ENCODE results near the gene FGF1.

FGF1 gene

DNA sequence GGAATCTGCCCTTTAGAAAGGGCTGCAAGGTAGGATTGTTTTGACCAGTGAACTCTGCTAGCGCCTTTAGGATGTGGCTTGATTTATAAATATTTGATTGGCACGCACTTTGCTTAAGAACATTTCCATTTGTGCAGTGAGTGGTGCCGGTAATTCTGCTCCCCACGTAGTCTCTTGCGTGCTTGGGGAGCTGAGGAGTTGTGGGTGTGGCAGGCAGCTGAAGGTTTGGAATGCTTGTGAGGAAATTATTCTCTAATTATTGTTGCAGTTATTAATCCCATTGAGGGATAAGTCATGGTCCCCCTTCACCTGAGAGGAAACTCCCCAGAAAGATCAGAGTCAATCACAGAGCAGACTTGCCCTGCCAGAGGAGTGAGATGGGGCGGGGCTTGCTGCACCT, 76.7 kb downstream of the FGF1 start:
- DNase-seq = no peak

- DNase-seq = no peak
Observed at GRCh38 chr5:142608081-142608480, 77.8 kb downstream of the FGF1 start.

GRCh38 chr5:142605611-142606010, 80.3 kb downstream of the FGF1 start:
- DNase-seq = no peak

DNA sequence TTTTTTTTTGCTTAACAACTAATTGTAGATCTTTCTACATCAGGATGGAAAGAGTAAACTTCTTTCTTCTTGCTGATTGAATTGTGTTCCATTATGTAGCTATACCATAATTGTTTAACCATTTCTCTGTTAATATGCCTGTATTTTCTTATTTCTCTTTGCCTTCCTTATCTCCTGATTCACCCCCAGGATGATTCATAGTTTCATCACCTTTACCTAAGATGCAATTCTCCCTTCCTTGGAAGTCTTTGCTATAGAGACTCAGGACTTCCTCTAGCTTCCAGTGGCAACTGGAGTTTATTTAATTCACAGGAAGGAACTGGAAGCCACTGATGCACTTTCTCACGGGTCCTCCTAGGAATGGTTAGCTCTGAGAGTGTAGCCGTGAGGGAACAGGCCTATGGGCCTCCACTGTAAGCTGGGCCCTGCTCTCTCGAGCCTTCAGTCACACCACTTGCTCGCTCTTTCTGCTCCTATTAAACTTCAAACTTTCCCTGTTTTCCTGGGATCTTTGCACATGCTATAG, 83.1 kb downstream of the FGF1 start:
- DNase-seq = no peak

DNA sequence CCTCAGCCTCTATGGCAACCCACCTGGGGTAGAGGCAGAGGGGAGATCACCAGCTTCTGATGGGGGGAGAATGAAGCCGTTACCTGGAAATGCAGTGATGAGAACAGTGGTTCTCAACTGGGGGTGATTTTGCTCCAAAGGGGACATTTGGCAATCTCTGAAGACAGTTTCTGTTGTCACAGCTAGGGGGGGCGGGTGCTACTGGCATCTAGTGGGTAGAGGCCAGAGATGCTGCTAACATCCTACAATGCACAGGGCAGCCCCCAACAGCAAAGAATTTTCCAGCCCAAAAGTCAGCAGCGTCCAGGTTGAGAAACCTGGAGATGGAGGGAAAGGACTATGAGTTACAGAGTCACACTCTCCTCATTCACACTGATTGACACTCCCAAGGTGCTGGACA, 84.5 kb downstream of the FGF1 start:
- no peak for DNase-seq

DNA sequence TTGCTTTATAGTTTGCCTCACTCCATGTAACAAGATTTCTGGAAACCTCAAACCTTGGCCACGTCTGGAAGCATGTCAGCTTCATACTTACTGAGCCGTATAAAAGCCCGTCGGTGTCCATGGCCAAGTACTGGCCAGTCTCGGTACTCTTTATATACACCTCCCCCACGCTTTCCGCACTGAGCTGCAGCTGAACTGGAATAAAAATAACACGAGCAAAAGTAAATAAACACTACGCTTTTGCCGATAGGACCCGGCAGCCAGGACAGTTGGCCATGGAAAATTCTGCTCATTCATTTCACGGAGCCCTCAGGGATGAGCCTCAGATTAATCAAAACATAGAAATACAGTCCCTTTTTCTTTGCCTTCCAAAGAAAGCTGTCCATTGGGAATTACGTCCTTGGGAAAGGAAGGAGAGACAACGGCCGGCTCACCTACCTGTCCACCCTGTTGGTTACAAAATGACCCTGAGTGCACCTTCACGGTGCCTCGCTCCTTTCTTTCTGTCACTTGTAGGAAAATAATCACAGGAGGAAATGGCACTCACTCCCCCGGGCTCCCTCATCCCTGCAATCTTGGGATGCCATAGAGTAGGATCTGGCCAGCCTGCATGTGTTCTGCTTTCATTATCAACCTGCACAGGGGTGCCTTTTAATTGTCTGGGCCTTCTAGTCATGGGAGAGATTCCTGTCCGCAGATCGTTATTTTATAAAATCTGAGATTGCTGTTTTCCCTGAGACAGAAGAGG, 85.1 kb downstream of the FGF1 start:
- DNase-seq = peak in 1 of 2 experiments; percentile 6

- DNase-seq = no peak
Observed at GRCh38 chr5:142600092-142600491, 85.8 kb downstream of the FGF1 start.

- DNase-seq = no peak
Observed at GRCh38 chr5:142598338-142598700, 87.6 kb downstream of the FGF1 start.

- DNase-seq = no peak
Observed at GRCh38 chr5:142597546-142598337, 88.1 kb downstream of the FGF1 start.

DNA sequence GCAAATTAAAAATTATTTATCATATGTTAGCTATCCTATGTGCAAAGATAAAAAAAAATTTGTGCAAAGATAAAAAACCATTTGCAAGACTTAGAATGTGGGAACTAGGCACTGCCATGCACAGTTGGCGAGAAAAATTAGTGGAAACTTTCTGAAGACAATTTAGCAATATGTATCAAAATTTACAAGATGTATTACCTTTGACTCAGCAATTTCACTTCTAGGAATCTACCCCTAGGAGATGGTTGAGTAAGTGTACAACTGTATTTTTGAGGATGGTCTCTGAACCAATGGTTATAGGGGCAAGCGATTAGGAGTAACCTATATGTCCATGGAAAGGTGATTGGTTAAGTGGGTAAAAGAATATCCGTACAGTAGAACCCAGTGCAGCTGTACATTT, 88.9 kb downstream of the FGF1 start:
- DNase-seq = no peak

GRCh38 chr5:142592365-142592764, 93.5 kb downstream of the FGF1 start:
- no peak for DNase-seq

- DNase-seq = no peak
Observed at GRCh38 chr5:142590451-142591231, 95.2 kb downstream of the FGF1 start.

GRCh38 chr5:142589720-142590119, 96.2 kb downstream of the FGF1 start:
- no peak for DNase-seq

DNA sequence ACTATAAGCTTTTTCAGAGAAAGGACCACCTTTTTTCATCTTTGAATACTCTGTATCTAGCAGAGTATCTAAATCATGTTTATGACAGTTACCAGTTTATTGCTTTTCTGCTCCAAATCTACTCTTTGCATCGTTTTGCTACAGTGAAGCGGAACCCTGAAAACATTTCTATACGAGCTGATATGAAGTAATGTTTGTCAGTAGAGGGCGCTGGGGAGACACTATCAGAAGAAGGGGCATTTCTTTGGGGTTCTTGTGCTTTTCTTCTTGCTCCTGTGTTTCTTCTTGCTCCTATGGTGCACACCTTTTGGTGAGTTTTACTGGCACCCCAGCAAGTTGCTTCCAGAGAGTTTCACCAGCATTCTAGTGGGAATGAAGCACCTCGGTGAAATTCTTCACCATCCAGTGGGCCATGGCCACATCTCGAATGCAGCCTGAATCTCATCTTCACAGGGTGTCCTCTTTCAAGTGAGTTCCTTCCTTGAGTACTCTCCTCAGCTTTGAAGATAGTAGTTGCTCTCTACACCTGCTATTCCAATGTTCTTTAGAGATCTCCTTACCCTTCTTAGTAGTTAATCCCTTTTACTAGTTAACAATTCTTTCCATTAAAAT, 98.4 kb downstream of the FGF1 start:
- no peak for DNase-seq

DNA sequence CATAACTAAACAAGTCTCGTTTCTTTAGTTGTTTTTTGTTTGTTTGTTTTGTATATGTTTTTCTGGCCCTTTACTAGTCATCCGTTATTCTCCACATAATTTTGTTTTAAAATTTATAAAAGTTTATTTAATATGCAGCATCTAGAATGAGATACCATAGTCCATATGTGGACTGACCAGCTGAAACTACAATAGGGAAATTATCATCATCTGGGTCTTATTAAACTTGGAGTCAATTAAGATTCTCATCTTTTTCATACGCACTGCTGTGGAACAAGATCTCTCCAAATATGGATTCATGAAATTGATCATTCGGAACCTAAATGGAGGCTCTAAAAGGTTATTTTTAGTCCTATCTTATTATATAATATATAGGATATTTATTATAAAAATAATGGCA, 99.3 kb downstream of the FGF1 start:
- DNase-seq = no peak

- DNase-seq = no peak
Observed at GRCh38 chr5:142585451-142585850, 100.4 kb downstream of the FGF1 start.

DNA sequence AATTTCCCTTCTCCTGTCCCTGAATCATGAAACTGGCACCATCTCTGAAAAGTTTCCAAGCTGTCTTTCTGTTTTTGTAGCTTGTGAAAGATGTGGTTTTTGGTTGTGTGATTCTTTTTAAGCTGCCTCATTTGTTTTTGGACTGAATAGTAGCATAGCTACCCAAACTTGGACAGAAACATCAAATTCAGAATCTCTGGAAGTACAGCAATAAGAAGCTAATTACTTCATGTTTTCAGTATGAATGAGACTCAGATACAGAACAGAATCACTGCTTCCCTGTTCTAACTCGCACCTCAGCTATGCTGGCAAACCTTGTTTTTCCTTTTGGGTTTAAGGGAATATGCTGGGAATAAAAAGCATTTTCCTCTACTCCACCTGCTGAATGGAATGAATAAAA, 101.0 kb downstream of the FGF1 start:
- DNase-seq = no peak

DNA sequence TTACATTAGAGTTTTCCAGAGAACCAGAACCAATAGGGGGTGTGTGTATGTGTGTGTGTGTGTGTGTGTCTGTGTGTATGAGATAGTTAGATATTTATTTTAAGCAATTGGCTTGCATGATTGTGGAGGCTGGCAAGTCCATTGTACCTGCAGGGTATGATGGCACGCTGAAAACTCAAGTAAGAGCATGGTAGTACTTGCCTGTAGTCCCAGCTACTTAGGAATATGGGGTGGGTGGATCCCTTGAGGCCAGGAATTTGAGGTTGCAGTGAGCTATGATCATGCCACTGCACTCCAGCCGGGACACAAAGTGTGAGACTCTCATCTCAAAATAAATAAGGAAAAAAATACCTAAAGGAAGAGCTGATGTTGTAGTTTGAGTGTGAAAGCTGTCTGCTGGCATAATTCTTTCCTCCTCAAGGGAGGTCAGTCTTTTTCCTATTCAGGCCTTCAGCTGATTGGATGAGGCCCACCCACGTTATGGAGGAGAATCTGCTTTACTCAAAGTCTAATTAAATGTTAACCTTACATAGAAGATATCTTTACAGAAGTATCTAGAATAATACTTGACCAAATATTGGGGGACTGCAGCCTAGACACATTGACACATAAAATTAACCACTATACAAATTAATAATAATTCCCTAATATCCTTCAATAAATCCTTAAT, 107.6 kb downstream of the FGF1 start:
- no peak for DNase-seq

DNA sequence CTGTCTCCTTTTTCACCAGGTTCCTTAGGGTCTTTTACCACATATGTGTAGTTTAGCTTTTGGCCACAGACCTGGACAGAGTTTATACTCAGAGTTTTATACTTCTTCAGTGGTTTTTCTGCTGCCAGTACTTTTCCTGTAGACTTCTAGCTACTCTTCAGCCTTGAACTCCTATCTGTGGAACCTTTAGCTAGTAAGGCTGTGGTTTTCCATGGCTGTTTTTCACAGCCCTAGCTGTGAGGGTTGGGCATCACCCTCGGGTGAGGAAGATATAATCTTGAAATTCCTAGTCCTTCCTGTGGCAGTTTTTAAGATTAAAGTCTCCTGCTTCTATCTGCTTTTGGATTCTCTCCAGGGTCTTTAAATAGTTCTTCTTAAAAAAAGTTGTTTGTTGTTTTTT, 109.1 kb downstream of the FGF1 start:
- no peak for DNase-seq

DNA sequence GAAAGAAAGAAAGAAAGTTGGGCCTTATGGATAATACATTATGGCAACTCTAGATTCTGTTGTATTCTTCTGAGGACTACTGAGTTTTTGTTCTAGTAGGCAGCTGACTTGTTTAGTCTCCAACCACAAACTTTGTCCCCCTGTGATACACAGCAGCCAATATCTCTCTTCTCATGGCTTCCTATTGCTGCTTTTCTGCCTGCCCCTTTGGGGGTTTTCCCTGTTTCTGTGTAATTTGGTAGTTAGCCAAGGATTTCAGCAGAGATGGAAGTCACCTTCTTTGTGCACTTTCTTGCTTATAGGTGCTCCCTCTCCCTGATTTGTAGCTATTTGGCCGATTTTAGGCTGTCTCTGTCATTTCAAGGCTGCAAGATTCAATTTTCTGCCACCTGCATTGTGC, 109.6 kb downstream of the FGF1 start:
- DNase-seq = no peak

- no peak for DNase-seq
Observed at GRCh38 chr5:142572006-142572405, 113.9 kb downstream of the FGF1 start.

DNA sequence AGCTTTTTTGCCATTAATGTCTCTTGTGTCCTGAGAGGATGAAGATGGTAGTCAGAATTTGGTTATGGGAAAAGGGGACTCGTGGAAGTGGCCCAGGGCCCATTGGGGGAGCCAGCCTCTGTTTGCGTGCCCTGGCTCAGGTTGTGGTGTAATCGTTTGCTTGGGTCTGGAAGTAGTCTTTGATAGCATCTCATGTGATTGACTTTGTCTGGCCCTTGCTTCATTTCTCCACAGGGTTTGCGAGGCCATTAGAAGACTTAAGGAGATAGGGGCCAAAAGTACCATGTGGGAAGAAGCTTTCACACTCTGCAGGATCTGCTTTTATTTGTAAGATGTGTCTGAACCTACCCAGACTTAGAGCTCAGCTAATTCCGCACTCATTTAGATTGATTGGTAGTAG, 114.5 kb downstream of the FGF1 start:
- no peak for DNase-seq

All from cerebellar nuclear complex (tissue), 1 donor.